Measurements from ENCODE around the gene LINC01488. TPM values are rescaled to one million over a fixed set of nuclear protein-coding genes. Genes with fewer than 3 reads are reported as not detected.

LINC01488 gene
- total RNA-seq, 1 experiment from 2014 or later: not detected

DNA sequence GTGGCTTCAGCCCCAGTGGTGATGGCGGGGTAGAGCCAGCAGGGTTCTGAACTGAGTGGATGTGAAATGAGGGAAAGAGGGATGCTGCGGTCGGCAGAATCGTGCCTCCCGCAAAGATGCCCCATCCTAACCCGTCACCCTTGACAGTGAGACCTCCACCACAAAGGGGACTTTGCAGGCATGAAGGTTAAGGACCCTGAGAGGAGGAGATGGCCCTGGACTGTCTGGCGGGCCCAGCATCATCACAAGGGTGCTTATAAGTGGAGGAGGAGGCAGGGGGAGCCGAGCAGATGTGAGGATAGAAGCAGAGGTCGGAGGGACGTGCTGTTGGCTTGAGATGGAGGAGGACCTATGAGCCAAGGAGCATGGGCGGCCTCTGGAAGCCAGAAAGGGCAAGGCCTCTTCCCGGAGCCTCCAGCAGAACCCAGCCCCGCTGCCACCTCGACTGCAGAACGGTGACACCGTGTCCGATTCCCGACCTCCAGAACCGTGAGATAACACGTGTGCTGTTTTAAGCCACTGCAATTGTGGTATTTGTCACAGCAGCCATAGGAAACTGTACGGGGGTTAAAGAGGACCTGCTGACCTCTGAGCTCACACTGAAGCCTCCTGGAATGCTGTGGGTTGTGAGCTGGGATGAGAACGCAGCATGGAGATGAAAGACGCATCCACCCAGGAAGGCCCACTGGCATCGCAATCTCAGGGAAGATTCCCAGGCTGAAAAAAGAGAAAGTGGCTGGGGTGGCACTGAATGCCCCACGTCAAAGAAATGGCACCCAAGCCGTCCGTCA lies 10.9 kb downstream of the LINC01488 start:
- DNase-seq (ENCODE audit: low read depth): no peak

- DNase-seq (ENCODE audit: low read depth): no peak
Observed at GRCh38 chr11:69493931-69494821, 12.7 kb downstream of the LINC01488 start.

DNA sequence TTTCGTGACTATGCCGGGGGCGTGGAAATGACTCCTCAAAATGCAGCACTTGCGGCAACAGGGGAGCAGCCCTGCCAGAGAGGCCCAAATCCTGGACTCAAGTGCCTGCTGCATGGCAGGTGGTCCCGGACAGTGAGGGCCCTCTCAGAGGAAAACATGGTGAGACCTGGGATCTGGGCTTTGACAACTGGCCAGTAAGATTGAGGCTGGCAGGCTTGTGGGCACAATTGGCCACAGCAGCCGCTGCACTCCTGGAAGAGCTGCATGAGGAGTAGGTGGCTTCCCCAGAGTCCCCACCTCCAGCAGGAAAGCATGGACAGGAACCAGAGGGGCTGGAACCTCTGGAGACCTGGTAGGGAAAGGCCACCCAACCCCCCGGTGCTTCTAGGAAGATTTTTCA lies 13.4 kb downstream of the LINC01488 start:
- no peak for DNase-seq (ENCODE audit: low read depth)

DNA sequence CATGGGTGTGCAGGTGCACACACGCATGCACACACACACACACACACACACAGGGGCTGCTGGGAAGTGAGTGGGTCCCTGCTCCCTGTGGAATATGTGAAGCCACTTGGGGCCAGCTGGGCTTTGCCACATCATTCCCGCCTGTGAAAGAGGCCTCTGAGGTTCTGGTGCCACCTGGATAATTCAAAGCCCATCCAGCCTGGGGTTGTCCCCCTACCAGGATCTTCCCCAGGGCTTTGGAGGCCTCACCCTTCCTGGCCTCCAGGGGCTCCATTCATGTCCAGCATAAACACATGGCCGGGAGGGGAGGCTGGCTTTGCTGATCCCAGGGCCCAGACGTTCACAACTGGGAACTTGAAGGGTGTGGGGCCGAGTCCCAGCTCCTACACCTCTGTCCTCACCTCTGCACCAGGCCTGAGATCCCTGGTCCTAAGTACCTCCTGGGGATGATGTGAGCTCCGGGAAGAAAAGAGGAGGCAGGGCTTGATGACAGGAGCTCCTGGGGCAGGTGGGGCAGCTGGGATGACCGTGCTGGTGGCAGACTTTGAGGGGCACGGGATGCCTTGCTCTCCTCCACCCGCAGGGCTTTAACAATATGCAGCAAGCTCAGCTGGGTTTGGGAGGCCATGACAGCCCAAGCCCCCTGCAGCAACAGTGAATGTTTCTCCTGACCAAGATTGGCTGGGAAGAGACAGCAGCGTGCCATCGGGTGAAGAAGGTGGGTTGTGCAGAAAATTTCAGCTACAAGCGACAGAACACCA lies 14.2 kb downstream of the LINC01488 start:
- no peak for DNase-seq (ENCODE audit: low read depth)

- DNase-seq (ENCODE audit: low read depth): no peak
Observed at GRCh38 chr11:69496202-69496557, 14.7 kb downstream of the LINC01488 start.

DNA sequence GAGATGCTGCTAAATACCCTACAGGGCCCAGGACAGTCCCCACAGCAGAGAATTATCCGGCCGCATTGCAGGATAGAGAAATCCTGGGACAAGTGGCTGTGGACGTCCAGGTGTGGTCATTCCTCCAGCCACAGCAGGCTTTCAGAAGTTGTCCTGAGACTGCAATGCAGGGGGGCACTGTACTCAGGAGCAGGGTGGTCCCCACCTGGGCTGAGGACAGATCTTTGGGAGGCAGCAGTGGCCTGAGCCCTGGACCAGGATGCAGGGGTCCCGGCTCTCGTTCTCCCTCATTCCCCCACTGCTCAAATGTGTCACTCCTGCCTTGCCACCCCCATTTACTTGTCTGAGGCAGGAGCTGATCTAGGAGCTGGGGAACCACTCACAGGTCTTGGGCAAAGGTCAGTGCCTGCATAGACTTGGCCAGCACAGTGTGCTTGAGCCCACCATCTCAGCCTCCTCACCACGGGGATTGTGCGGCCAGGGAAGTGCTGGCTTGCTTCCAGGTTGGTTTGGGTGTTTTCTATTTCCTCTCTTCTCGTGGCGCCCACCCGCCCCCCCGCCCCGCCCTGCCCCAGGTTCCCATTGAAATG lies 15.3 kb downstream of the LINC01488 start:
- DNase-seq (ENCODE audit: low read depth): no peak

DNA sequence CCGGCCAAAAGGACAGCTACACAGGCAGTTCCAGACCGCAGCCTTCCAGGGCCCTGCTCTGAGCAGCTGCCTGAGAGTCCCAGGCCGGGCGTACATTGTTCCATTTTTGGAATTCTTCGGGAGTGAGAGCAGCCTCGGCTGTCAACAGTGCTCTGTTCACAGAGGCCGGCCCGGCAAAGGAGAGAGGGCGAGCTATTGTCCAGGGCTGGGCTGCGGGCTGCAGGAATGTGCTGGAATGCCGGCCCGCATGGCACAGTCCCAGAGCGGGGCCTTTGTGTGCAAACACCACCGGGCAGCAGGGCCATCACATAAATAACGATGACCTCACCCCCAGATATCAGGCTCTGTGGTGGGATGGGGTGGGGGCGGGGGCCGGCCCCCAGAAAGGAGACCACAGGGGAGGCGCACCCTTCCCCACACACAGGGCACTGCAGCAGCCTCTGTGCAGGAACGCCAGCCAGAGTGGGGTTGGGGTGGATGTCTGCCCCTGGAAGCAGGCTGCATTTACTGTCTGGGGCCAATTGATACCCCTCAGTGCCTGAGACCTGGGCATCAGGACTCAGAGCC lies 15.8 kb downstream of the LINC01488 start:
- DNase-seq (ENCODE audit: low read depth): peak; percentile 95

GRCh38 chr11:69498614-69499175 lies 17.2 kb downstream of the LINC01488 start:
- DNase-seq (ENCODE audit: low read depth): no peak

DNA sequence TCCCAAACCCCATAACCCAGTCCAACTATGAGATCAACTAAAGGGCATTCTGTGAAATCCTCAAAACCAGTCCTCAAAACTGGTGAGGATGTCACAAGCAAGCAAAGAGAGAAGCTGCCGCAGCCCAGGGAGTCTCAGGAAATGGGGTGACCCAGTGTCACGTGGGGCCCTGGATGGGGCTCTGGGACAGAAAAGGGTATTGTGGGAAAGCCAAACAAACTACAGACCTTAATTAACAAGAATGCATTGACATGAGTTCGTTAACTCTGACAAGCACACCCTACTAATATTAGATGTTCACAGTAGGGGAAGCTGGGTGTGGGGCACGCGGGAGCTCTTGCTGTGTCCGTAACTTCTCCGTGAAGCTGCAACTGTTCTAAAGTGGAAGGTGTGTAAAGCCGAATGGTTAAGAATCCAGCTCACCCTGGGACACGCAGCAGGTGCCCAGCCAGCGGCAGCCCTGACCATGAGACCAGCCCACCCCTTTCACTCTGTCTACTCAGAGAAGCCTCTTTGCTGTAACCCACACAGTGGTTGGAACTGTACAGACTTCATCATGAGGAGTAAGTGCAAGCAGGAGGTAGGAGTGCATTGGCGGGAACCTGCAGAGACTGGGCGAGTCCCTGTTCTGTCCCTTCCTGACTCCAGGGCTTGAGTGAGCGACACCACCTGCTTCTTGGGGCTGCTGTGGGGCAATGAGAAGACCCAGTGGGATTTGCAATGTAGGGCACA lies 17.9 kb downstream of the LINC01488 start:
- DNase-seq (ENCODE audit: low read depth): no peak

DNA sequence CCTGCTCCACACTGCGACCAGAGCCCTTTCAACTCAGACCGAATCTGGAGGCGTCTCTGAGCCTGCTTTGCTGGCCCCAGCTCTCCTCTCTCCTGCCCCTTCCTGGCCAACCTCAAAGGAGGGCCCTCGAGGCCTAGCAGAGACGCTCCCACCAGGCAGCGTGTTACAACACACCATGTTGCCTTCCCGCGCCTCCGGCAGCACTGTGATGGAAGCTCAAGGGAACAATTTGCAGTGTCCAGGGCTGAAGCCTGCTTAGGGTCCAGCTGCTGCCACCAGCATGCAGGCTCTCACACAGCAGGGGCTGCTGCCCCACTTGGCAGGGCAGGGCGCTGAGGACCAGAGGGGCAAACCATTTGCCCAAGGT lies 18.4 kb downstream of the LINC01488 start:
- DNase-seq (ENCODE audit: low read depth): no peak

DNA sequence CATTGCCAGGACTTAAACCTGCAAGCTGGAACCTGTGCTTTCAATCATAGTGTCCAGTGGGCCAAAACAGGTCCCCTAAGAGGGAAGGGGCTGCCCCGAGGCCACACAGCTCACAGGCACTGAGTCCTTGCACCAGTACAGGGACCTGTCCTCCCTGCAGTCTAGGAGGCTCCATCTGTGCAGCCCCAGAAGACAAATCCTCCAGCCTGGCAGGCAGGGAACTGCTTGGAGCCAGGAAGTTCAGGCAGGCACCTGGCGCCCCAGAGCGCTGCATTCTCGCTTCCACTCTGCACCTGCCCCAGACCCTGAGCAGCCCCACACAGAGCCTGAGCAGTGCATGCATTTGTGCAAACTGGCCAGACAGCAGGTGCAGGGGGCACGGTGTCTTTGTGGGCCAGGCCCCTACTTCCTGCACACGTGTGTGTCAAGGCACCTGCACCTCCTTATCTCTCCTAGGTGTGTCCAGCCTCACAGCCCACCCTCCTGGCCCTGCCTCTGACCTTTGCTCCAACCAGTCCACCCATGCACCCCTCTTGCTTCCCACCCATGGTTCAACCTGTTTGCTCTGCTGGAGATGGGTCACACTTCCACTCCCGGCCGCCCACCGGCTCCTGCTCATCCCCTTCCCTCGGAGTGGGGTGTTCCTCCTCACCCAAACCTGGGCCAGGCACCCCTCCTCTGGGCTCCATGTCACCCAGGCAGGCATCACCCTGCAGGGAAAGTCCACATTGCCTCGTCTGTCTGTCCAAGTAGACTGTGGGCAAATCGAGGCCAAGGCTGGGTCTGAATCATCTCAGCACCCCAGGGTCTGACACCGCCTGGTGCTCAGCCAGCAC lies 19.0 kb downstream of the LINC01488 start:
- no peak for DNase-seq (ENCODE audit: low read depth)

DNA sequence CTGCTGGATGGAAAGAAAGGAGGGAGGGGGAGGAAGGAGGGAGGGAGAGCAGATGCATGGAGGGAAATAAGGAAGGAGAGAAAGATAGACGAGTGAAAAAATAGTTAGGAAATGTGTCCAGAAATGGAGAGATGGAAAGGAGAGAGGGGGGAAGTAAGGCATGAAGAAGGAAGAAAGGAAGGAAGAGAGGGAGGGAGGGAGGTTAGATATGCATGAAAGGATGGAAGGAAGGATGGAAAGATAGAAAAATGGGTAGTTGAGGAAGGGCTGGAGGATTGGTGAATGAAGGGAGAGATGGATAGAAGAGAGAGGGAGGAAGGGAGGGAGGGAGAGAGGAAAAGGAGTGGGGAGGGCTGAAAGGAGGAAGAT lies 19.6 kb downstream of the LINC01488 start:
- no peak for DNase-seq (ENCODE audit: low read depth)

- no peak for DNase-seq (ENCODE audit: low read depth)
Observed at GRCh38 chr11:69501891-69502860, 20.7 kb downstream of the LINC01488 start.

DNA sequence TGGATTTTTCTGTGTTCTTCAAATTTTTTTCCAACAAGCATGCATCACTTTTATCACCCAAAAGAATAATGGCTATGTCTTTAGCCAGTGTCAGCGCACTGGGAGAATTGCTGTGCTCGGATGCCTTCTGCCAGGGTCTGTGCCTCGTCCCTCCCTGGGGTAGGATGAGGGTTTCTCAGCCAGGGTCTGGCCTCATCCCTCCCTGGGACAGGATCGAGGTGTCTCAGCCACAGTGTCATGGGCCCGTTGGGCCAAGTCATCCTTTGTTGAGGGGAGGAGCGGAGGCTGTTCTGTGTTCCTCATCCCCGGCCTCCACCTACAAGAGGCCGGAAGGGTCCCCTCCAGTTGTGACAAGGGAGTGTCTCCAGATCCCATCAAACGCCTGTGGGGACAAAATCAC lies 22.7 kb downstream of the LINC01488 start:
- no peak for DNase-seq (ENCODE audit: low read depth)

DNA sequence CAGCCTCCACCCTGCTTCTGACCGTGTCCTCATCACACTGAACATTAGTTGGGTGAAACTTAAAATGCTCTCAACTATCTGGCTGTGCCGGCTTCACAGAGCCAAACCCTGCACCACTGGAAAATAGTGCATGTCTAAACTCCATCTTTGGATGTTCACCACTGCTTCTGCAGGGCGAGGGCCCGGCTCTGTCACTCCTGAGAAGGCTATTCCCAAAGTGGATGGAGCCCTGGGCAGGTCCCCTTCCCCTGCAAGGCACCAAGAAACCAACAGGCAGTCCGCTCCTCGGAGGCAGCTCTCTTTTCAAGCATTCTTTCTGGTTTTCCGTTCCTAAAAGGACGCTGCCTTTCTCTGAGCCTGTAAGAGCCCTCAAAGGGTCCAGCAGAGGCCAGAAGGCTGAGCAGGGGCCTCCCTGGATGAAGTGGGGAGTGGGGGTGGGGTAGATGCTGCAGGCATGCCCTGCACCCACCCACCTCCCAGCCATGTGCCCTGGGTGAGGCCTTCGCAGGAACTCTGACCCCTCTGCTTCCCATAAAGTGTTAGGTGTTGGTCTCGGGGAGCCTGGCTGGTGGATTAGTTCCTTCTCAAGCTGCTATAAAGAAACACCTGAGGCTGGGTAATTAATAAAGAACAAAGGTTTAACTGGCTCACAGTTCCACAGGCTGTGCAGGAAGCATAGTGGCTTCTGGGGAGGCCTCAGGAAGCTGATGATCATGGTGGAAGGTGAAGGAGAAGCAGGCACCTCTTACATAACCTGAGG lies 23.3 kb downstream of the LINC01488 start:
- DNase-seq (ENCODE audit: low read depth): no peak

DNA sequence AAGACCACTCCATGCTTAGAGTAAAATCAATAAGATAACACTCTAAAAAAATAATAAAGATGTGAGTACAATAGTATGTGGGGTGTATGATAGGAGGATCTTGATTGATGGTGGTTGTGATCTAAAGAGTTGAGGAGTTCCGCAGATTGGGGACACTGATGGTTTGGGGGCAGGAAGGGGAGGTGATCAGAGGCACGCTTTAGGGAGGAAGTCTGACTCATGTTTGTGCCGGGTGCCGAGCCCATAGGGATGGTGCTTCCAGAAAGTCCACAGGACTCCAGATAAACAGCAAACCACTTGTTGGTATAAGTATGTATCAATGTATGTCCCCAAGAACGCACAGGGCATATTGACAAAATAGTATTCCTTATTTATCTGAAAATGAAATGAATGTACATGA lies 27.5 kb downstream of the LINC01488 start:
- no peak for DNase-seq (ENCODE audit: low read depth)

- no peak for DNase-seq (ENCODE audit: low read depth)
Observed at GRCh38 chr11:69509381-69509780, 27.9 kb downstream of the LINC01488 start.

All from Daoy (cell line).